Lower leg skin (tissue), 3 donors: ENCODE measurements around the gene HDAC9.

Source experiments
- CTCF ChIP-seq, 3 donors: fragments of 450-650 bp; IDR thresholded peaks; one replicate each; pipeline ENCODE4 v1.5.1; 2016; ENCODE audit warnings: antibody characterized with exemption in 3 of 3, mild to moderate bottlenecking in 3 of 3, moderate library complexity in 2 of 3
- POLR2A ChIP-seq, 2 donors: fragments of 450-650 bp; IDR thresholded peaks; one replicate each; pipeline ENCODE4 v1.6.1; 2016 to 2017; ENCODE audit warnings: antibody characterized with exemption in 2 of 2, mild to moderate bottlenecking in 1 of 2, moderate library complexity in 1 of 2

DNA sequence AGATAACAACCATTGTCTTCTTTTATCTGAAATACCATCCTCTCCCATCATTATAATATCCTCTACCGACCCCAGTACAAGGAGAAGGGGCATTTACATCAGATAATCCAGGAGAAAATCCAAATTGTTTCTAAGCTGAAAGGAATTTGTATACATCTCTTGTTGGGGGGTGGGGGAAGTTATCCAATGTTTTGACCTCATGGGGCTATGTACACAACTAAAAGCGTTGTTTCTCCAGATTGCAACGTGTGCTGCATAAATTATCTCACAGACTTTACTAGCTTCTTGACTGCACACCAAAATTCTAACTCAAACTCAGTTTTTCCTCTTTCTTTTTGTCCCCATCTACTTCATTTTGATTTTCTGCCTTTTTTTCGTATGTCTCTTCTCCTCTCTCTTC lies 465.2 kb downstream of the HDAC9 start:
- TF ChIP-seq CTCF (IDR thresholded peaks at IDR 0.05) (no peak), POLR2A (IDR thresholded peaks at IDR 0.05) (no peak)
